ENCODE measurements around the gene ATP2B1.

- no peak for TF ChIP-seq YY1 (IDR thresholded peaks at IDR 0.05; ENCODE audit: insufficient read depth, insufficient read length)
- TF ChIP-seq ZNF274 (IDR thresholded peaks at IDR 0.05; ENCODE audit: low read depth, low read length): no peak
- TF ChIP-seq SUZ12 (IDR thresholded peaks at IDR 0.05; ENCODE audit: extremely low read depth, insufficient read depth, insufficient read length): no peak
Measured at GRCh38 chr12:89731614-89732013, 23.0 kb upstream of the ATP2B1 start.
